GM19438 (cell line): ENCODE data around the gene SLC13A3.

Source experiments
- ATAC-seq: cut with Tn5 transposase; IDR thresholded peaks from one replicate; pipeline ENCODE4 v1.9.1; 2021; ENCODE audit warnings: low read depth; ENCODE audit not compliant: unreplicated experiment

Gene SLC13A3

DNA sequence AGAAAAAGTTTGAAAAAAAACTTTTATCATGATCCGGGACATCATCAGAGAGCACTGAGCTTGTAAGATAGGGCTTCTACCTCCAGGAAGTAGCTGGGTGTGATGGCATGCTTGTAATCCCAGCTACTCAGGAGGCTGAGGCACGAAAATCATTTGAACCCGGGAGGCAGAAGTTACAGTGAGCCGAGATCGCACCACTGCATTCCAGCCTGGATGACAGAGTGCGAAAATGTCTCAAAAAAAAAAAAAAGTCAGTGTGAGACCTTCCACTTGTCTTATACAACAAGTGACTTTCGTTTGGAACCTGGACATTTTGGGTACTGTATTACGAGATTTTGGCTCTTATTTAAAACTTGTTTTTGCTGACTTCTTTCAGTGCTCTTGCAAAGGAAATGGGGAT is 5.9 kb upstream of the SLC13A3 start:
- no peak for ATAC-seq

DNA sequence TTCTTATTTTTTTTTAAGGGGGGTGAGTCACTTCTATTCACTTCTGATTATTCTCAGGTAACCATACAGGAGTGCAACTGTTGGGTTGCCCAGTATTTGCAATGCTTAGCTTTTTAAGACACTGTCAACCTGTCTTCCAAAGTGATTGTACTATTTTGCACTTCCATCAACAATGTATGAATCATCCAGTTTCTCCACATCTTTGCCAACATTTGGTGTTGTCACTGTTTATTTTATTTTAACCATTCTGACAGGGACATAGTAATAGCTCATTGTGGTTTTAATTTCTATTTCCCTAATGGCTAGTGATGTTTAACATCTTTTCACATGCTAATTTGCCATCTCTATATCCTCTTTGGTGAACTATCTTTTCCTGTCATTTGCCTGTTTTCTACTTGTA is 1.4 kb upstream of the SLC13A3 start:
- no peak for ATAC-seq

DNA sequence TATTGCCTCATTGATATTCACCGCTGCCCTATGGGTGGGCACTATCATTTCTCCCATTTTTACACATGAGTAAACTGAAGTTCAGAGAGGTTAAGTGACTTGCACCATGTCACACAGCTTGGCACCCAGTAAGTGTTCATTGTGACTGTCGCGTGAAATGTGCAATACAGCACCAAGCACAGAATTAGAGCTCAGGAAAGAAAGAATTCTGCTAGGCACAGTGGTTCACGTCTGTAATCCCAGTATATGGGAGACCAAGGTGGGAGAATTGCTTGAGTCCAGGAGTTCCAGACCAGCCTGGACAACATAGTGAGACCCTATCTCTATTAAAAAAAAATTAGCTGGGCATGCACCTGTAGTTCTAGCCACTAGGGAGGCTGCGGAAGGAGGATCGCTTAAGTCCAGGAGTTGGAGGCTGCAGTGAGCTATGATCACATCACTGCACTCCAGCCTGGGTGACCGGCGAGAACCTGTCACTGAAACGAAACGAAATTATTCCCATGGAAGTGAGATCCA is 626 bp downstream of the SLC13A3 start:
- no peak for ATAC-seq

- ATAC-seq = no peak
These were observed 1.2 kb downstream of the SLC13A3 start for GRCh38 chr20:46649965-46650542.

DNA sequence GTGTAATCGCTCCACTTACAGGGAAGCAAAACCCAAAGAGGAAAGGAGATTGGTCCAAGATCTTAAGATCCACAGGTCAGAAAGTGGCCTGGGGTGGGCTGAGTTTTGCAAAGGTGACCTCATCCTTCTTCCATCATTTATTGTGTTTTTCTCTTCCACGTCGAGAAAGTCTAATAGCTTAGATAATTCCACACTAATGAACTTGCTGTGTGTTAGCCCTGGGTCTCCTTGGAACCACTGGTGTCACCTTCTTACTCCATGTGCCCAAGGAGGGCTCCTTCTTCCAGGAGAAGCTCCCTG is 1.7 kb downstream of the SLC13A3 start:
- no peak for ATAC-seq

DNA sequence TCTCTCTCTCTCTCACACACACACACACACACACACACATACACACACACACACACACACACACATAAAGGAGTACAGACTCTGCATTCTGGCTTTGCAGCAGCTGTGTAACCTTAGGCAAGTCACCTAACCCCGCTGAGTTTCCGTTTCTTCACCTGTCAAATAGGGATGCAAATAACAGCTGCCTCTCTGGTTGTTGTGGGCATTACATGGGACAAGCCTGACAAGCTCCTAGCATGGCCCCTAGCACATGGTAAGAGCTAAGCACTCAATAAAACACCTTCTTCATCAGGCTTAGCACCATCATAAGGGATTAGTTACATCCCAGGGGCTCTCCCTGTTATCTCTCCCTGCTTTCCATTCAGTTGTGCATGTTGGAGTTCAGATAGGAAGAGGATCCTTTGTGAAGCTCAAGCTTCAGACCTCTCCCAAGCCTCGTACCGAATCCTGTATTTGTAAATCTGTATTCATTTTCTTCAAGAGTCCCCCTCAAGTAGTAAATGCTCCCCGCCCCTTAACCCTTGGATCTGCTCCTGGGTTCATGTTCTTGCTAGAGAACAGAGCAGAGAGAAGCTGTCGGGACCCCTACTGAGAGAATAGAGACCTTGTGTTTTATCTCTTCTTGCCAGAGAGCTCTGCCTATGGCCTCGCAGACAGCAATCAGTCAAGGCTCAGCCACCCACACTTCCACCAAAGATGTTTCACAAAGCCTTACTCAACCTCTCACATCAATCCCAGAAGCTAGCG is 2.2 kb downstream of the SLC13A3 start:
- no peak for ATAC-seq

GRCh38 chr20:46647469-46647868 is 3.8 kb downstream of the SLC13A3 start:
- ATAC-seq = no peak

DNA sequence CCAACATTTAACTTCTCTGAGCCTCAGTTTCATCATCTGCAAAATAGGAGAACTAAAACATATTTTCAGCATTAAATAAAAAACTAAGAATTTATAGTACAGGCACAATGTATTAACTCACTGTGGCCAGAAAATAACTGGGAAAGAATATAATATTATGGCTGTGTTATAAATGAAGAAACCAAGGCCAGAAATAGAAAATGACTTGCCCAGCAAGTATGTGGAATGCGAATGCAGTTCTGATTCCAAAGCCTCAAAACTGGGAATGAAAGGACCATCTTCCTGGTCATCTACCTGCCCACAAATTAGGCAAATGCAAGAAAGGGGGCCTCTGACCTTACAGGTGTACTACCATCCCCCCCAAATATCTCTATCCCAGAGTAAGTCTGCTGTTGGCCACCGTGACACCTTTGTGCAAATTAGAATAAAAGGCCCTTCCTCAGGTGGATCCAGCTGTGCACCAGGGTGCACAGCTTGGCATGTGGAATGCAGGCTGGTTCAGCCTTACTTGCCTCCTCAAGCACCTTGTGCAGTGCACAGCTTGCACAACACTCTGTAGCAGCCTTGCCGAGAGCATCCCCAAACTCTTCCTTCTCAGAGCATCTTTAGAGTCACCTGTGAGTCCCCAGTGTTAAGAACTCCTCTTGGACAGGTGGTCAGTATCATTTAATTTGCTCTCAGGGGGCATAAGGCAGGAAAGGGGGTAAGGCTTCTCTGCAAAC is 4.4 kb downstream of the SLC13A3 start:
- no peak for ATAC-seq

DNA sequence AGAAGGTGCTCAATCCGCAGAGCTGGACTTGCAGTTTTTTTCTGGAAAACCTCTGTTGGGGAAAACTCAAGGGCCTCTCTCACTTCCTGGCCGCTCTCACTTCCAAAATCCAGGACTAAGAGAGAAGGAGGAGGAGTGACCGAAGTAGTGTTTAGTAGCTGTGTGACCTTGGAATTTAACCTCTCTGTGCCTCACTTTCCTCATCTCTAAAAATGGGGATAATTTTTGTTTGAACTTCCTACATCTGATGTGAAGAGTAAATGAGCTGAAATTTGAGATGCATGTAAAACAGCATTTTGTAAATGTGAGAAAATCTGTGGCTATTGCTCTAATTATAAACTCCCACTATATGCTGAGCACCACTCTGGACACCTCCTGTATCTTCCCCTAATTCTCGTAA is 5.1 kb downstream of the SLC13A3 start:
- no peak for ATAC-seq

GRCh38 chr20:46644733-46645132 is 6.5 kb downstream of the SLC13A3 start:
- no peak for ATAC-seq

GRCh38 chr20:46644160-46644559 is 7.1 kb downstream of the SLC13A3 start:
- no peak for ATAC-seq

- ATAC-seq = no peak
These were observed 8.3 kb downstream of the SLC13A3 start for GRCh38 chr20:46642969-46643343.

DNA sequence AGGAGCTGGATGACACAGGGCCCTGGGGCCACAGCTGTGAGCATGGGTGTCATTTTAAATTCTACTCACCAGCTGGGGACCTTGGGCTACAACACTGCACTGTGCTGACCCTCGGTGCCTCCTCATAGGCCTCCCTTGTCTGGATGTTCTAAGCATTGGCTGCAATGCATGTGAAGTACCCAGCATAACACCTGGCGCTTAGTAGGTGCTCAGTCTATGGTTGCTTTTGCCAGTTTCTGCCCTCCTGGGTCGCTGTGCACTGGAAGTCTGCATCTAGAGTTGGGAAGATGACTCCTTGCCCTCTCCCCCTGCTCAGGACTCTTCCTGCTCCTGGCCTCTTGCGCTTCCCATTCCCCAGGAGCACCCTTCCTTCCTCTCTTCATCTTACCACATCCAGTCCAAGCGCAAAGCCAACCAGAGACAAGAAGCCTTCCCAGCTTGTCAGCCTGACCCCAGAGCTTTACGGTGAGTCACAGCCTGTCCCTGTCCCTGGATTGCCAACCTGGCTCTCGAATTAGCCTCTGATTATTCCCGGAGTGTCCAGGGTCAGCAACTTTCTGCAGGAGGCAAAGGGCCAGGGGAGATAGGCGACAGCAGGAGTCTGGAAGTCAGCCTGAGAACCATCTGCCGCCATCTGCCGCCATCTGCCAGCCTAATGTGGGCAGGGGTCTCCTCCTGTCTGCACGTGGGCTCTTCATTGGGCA is 8.8 kb downstream of the SLC13A3 start:
- no peak for ATAC-seq

- ATAC-seq = no peak
These were observed 9.8 kb downstream of the SLC13A3 start for GRCh38 chr20:46641424-46641823.

DNA sequence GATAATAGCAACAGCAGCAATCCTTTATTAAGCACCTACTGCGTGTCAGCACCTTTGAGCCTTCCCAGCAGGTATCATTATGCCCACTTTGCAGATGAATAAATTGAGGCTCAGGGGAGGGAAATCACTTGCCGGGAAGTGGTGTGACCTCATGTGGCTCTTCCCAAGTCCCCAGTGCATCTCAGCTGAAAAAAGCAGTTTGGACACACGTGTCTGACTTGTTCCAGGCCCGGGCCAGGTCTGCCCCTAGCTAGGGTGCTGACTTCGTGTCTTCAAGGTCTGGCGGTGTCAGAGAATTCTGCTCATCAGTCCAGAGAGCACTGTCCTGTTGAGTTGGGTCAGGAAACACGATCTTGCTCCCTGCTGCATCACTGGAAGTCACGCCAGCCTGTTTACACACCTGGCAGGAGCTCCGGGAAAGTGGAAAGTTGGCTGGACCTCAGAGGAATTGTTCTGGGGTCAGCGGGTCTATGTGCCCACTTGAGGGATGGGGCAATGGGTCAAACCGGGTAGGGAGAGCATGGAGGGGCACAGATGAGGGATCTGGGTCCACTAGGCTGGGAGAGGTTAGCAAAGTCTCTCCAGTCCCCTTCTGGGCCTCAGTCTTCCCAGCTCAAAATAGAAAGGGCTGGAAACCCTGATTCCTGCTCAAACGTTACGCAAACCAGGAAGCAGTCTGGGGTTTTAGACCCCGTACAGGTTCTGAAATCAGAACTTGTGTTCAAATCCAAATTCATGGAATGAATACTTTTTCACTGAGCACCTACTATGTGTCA is 10.5 kb downstream of the SLC13A3 start:
- ATAC-seq = no peak

DNA sequence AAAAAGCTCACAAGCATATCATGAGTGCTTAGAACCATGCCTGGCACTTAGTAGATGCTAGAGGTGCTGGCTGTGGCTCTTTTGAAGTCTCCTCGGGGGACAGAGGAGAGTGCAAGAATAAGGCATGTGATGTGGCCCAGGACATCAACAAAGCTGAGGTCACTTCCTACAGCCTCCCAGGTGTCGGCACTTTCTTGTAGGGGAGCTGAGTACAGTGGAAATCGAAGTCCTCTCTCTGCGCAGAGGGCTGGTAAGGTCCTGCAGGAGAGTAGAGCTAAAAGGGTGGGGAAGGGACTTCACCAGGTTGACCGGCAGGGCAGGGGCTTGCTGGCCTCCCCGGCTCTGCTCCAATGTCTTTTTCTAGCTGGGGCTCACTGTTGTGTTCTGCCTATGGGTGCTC is 11.2 kb downstream of the SLC13A3 start:
- ATAC-seq = no peak

GRCh38 chr20:46639587-46639986 is 11.7 kb downstream of the SLC13A3 start:
- ATAC-seq = no peak

DNA sequence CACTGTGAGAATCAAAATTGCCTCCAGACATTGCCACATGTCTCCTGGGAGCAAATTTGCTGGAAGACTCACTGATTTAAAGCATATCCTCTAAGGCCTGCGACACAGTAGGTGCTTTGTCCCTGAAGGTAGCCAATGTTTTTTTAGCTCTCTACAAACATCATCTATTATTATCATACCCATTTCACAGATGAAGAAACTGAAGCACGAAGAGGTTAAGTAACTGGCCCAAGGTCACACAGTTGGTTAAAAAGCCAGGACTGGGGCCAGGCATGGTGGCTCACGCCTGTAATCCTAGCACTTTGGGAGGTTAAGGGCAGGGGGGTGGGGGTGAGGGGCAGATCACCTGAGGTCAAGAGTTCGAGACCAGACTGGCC is 12.4 kb downstream of the SLC13A3 start:
- ATAC-seq = no peak

DNA sequence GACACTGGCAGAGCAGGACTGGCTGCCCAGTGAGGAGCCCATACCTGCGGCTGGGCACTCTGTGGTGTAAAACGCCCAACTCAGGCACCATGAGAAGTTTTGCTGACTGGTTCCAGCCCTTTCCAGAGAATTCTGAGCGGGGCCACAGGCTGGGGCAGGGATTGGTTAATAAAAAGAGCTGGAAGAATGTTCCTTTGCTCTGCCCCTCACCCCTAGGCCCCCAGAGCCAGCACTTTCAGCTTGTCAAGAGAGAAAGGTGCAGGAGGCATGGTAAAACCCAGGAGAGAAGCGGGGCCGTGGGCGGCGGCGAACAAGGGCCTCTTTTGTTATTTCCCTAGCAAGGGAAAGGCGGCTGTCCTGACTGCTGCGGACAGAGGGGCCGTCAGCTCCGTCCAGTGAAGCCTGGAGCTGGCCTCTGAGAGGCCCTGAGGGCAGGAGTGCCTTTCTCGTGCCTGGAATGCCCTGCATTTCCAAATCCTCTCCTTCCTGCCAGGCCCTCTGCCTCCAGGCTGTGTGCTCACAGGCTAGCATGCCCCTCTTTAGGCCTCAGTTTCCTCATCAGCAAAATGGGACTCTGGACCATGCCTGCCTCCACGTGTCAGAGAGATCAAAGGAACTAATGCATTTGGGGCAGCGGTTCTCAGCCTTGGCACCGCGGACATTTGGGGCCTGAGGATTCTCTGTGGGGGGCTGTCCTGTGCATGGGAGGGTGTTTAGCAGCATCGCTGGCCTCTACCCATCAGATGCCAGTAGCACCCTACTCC is 12.9 kb downstream of the SLC13A3 start:
- no peak for ATAC-seq
